ENCODE data around the gene CACNA1A. TPM values are rescaled to one million over a fixed set of nuclear protein-coding genes. Genes with fewer than 3 reads are reported as not detected.
A peak's percentile ranks its signal among the peaks of the same experiment; 100 is the strongest.

CACNA1A gene
- total RNA-seq (10 to 100 TPM in 1 of 5 donors, 1 to 10 TPM in 2, under 1 TPM in 1, not detected in 1; 0.58 to 12.5 (median 7.3) TPM), polyA plus RNA-seq (1 to 10 TPM in 1 of 3 donors, under 1 TPM in 2; 0.68 to 3.8 (median 0.81) TPM)
- long read RNA-seq, donor 1, partial matches to known transcripts = 0 of 1 reads
- long read RNA-seq, donor 1, other reads (novel, unspliced or antisense) = 0 of 1 reads
- long read RNA-seq, donor 2, transcript CACNA1A-229 (1 exons, 740 nt) = major isoform, 6 of 8 reads
- long read RNA-seq, donor 2, partial matches to known transcripts = 0 of 8 reads
- long read RNA-seq, donor 2, other reads (novel, unspliced or antisense) = 0 of 8 reads
- long read RNA-seq, donor 3, partial matches to known transcripts = 0 of 1 reads
- long read RNA-seq, donor 3, other reads (novel, unspliced or antisense) = 0 of 1 reads
- long read RNA-seq, donor 4 = 0 reads
- long read RNA-seq, donor 5, partial matches to known transcripts = 0 of 7 reads
- long read RNA-seq, donor 5, other reads (novel, unspliced or antisense) = 0 of 7 reads
- long read RNA-seq, donor 6, partial matches to known transcripts = 373 of 382 reads
- long read RNA-seq, donor 6, other reads (novel, unspliced or antisense) = 7 of 382 reads
- long read RNA-seq, donor 7, partial matches to known transcripts = 0 of 4 reads
- long read RNA-seq, donor 7, other reads (novel, unspliced or antisense) = 0 of 4 reads
- long read RNA-seq, donor 8 = 0 reads
- long read RNA-seq, donor 9, transcript CACNA1A-254 (1 exons, 3,894 nt) = major isoform, 6 of 13 reads
- long read RNA-seq, donor 9, partial matches to known transcripts = 0 of 13 reads
- long read RNA-seq, donor 9, other reads (novel, unspliced or antisense) = 0 of 13 reads
- long read RNA-seq, donor 10, partial matches to known transcripts = 0 of 1 reads
- long read RNA-seq, donor 10, other reads (novel, unspliced or antisense) = 0 of 1 reads

DNA sequence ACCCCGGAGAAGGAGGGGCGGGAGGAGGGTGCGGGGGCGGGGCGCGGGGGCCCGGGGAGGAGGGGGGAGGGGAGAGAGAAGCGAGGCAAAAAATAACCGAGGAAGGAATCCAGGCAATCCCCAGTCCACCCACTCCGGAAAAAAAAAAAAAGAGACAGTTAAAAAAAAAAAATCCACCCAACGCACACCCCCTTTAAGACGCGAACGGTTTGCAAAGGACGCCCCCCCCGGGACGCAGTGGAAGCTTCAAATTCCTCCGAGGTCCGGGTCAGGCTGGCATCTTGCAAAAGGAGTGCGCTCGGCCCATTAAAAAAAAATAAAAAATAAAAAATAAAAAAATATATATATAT lies at the start of gene CACNA1A:
TSS of gene CACNA1A (minus strand) at position 9 of the 350 bp plus-strand sequence. CDS start 255 bp downstream, outside the sequence.
- peaks cover 4 to 15% (median 9%) of the 10 kb centered on the region in 4 donors for H3K4me1 ChIP-seq
- DNase-seq = peak in 1 of 2 donors; percentile 12
- H3K4me3 ChIP-seq = peak within 1 kb of the TSS; percentile 34 to 43 (median 38)
- no peaks in the 10 kb centered on the region for H3K9me3 ChIP-seq
- TF ChIP-seq POLR2A (IDR thresholded peaks at IDR 0.05) (no peak), CTCF (IDR thresholded peaks at IDR 0.05) (no peak), EP300 (IDR thresholded peaks at IDR 0.05) (no peak), POLR2AphosphoS5 (IDR thresholded peaks at IDR 0.05) (no peak)
- H3K27ac ChIP-seq = no peak within 1 kb of the TSS
- peaks cover 17 to 88% (median 52%) of the 10 kb centered on the region in 3 donors for H3K27me3 ChIP-seq
- 2 to 3% (median 2%) methylated on average over 14 to 21 of the region's 21 CpGs for WGBS, 5 donors
- no peaks in the 10 kb centered on the region for H3K36me3 ChIP-seq
- intact Hi-C loops (cut with DNase I; ENCODE audit: low total_unique reads) = no loop called here

DNA sequence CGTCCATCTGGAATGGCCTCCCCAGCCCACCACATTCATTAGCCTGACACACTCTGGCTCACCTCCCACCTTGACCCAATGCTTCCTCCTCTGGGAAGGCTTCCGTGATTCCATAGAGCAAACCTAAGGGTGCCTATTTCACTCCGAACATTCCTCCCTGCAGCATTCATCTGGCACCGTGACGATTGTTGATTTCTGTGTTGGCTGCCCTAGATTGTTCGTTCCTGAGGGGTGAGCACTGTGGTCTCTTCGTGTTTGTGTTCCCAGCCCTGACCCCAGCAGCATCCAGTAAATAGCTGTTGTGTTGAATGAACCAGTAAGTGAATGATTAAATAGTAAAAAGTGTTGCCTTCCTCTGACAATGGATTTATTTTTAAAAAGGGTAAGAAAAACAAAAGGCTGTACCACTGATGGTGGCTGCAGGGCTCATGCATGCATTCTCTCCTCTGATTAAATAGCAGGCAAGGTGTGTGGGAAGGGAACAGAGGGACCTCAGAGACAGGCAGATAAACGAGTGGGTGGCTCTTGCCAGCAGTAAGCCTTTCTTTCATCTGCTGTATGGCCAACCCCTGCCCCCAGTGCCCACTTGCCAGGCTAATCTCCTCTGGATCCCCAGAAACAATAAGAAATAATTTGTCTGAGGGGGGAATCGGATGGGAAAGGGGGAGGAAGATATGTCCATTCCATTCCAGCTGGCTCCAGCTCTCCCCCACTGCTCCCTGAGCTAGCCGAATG lies 48.4 kb upstream of the CACNA1A start:
- intact Hi-C loops (cut with DNase I; ENCODE audit: low total_unique reads) = no loop called here
- H3K36me3 ChIP-seq = no peaks in the 10 kb centered on the region
- H3K9me3 ChIP-seq = peaks cover 0 to 1% (median 0%) of the 10 kb centered on the region in 4 donors
- TF ChIP-seq POLR2AphosphoS5 (IDR thresholded peaks at IDR 0.05) (no peak), CTCF (IDR thresholded peaks at IDR 0.05) (no peak), POLR2A (IDR thresholded peaks at IDR 0.05) (no peak), EP300 (IDR thresholded peaks at IDR 0.05) (no peak)
- no peaks in the 10 kb centered on the region for H3K4me1 ChIP-seq
- WGBS, 5 donors = 38 to 49% (median 42%) methylated on average over 10 of the region's 10 CpGs
- H3K27ac ChIP-seq = no peak overlapping the region
- DNase-seq = no peak
- H3K4me3 ChIP-seq = no peak overlapping the region
- peaks cover 0 to 53% (median 11%) of the 10 kb centered on the region in 3 donors for H3K27me3 ChIP-seq

- H3K27me3 ChIP-seq = peaks cover 0 to 46% (median 11%) of the 10 kb centered on the region in 3 donors
- 90 to 100% (median 96%) methylated on average over 2 of the region's 2 CpGs for WGBS, 5 donors
- no peak overlapping the region for H3K27ac ChIP-seq
- DNase-seq = no peak
- no peaks in the 10 kb centered on the region for H3K36me3 ChIP-seq
- intact Hi-C loops (cut with DNase I; ENCODE audit: low total_unique reads) = no loop called here
- no peaks in the 10 kb centered on the region for H3K4me1 ChIP-seq
- no peaks in the 10 kb centered on the region for H3K9me3 ChIP-seq
- no peak for TF ChIP-seq POLR2AphosphoS5 (IDR thresholded peaks at IDR 0.05)
- TF ChIP-seq EP300 (IDR thresholded peaks at IDR 0.05) = no peak
- no peak for TF ChIP-seq POLR2A (IDR thresholded peaks at IDR 0.05)
- no peak for TF ChIP-seq CTCF (IDR thresholded peaks at IDR 0.05)
- no peak overlapping the region for H3K4me3 ChIP-seq
Measured at GRCh38 chr19:13553880-13554400, 47.7 kb upstream of the CACNA1A start.
